HepG2 (cell line): ENCODE data around the gene POLR3H. TPM values are rescaled to one million over a fixed set of nuclear protein-coding genes. Genes with fewer than 3 reads are reported as not detected.

Source experiments
- NCOR1 ChIP-seq: fragments of 200-600 bp; sonication (generic); IDR thresholded peaks from 2 replicates; pipeline ENCODE4 v1.7.0; 2017; ENCODE audit warnings: antibody characterized with exemption, low read length, borderline replicate concordance
- ZNF619 ChIP-seq: sonication (generic); formaldehyde crosslinking; IDR thresholded peaks from 2 replicates; pipeline ENCODE4 v1.4.0; 2020; ENCODE audit warnings: mild to moderate bottlenecking, missing genetic modification reagents
- polyA plus RNA-seq, 8 experiments: library from polyadenylated mRNA; depleted of rRNA in 3 of 8; stranded (reverse) in 7 of 8; unstranded in 1 of 8; fragments of >200 nt; fragmentation: Illumina TruSeq in 4 of 8; extraction: Trizol in 4 of 8; gene quantifications; 2 replicates each; pipeline versions ENCODE4 v1.2.1 to v1.2.3, GENCODE V29; 2011 to 2016; ENCODE audit warnings: low read depth in 4 of 8, missing spikeins in 1 of 8, mixed read lengths in 1 of 8; ENCODE audit not compliant: insufficient read depth in 1 of 8
- total RNA-seq, 5 experiments: library from RNA; depleted of rRNA; stranded (reverse); fragments of >200 nt; fragmentation: Illumina TruSeq; extraction: Trizol; gene quantifications; 2 replicates each; pipeline ENCODE4 v1.2.3, GENCODE V29; 2016; ENCODE audit warnings: low read depth in 1 of 5
- TF ChIP-seq, protein P1 (sequence below): sonication (generic); formaldehyde crosslinking; IDR thresholded peaks from 2 replicates; pipeline ENCODE4; 2020; ENCODE audit warnings: missing genetic modification reagents, mild to moderate bottlenecking, borderline replicate concordance
- TF ChIP-seq, protein P2 (sequence below): sonication (generic); formaldehyde crosslinking; IDR thresholded peaks from 2 replicates; pipeline ENCODE4 v1.8.0; 2022; ENCODE audit warnings: missing genetic modification reagents, mild to moderate bottlenecking, borderline replicate concordance
- TF ChIP-seq, protein P3 (sequence below): sonication (generic); formaldehyde crosslinking; IDR thresholded peaks from 2 replicates; pipeline ENCODE4 v1.5.1; 2020; ENCODE audit warnings: mild to moderate bottlenecking, missing genetic modification reagents, moderate library complexity

Gene POLR3H
- total and polyA plus RNA-seq, 2 of the 13 experiments (the other 11 are each of a cell fraction or from before 2014, with no cell fraction given) = 10.3 to 28.6 TPM

DNA sequence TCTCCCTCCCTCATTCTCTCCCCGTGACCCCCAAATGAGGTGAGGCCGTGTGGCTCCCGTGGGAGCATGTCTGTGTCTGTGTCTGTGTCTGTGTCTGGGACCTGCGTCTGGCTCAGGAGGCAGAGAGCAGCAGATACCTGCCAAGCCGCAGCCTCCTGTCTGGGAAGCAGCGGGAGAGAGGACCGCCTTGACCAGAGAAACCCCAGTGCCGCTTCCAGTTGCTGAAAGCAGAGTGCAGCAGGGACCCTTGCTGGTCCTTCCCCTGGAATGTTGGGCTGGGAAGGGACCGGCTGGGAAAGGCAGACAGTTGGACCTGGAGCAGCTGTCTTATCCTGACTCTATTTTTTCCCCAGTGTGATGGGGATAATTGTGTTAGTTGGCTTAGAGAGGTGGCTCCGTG, 17.1 kb upstream of the POLR3H start (continued):
- TF ChIP-seq, protein P1, sequence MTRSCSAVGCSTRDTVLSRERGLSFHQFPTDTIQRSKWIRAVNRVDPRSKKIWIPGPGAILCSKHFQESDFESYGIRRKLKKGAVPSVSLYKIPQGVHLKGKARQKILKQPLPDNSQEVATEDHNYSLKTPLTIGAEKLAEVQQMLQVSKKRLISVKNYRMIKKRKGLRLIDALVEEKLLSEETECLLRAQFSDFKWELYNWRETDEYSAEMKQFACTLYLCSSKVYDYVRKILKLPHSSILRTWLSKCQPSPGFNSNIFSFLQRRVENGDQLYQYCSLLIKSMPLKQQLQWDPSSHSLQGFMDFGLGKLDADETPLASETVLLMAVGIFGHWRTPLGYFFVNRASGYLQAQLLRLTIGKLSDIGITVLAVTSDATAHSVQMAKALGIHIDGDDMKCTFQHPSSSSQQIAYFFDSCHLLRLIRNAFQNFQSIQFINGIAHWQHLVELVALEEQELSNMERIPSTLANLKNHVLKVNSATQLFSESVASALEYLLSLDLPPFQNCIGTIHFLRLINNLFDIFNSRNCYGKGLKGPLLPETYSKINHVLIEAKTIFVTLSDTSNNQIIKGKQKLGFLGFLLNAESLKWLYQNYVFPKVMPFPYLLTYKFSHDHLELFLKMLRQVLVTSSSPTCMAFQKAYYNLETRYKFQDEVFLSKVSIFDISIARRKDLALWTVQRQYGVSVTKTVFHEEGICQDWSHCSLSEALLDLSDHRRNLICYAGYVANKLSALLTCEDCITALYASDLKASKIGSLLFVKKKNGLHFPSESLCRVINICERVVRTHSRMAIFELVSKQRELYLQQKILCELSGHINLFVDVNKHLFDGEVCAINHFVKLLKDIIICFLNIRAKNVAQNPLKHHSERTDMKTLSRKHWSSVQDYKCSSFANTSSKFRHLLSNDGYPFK (CRISPR knock-in tag) = no peak
- TF ChIP-seq NCOR1 (no peak), ZNF619 (CRISPR knock-in tag) (no peak)
- TF ChIP-seq, protein P2, sequence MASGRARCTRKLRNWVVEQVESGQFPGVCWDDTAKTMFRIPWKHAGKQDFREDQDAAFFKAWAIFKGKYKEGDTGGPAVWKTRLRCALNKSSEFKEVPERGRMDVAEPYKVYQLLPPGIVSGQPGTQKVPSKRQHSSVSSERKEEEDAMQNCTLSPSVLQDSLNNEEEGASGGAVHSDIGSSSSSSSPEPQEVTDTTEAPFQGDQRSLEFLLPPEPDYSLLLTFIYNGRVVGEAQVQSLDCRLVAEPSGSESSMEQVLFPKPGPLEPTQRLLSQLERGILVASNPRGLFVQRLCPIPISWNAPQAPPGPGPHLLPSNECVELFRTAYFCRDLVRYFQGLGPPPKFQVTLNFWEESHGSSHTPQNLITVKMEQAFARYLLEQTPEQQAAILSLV (CRISPR knock-in tag) = no peak
- TF ChIP-seq, protein P3, sequence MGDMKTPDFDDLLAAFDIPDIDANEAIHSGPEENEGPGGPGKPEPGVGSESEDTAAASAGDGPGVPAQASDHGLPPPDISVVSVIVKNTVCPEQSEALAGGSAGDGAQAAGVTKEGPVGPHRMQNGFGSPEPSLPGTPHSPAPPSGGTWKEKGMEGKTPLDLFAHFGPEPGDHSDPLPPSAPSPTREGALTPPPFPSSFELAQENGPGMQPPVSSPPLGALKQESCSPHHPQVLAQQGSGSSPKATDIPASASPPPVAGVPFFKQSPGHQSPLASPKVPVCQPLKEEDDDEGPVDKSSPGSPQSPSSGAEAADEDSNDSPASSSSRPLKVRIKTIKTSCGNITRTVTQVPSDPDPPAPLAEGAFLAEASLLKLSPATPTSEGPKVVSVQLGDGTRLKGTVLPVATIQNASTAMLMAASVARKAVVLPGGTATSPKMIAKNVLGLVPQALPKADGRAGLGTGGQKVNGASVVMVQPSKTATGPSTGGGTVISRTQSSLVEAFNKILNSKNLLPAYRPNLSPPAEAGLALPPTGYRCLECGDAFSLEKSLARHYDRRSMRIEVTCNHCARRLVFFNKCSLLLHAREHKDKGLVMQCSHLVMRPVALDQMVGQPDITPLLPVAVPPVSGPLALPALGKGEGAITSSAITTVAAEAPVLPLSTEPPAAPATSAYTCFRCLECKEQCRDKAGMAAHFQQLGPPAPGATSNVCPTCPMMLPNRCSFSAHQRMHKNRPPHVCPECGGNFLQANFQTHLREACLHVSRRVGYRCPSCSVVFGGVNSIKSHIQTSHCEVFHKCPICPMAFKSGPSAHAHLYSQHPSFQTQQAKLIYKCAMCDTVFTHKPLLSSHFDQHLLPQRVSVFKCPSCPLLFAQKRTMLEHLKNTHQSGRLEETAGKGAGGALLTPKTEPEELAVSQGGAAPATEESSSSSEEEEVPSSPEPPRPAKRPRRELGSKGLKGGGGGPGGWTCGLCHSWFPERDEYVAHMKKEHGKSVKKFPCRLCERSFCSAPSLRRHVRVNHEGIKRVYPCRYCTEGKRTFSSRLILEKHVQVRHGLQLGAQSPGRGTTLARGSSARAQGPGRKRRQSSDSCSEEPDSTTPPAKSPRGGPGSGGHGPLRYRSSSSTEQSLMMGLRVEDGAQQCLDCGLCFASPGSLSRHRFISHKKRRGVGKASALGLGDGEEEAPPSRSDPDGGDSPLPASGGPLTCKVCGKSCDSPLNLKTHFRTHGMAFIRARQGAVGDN = 0 out of 2 replicates have a peak, but pooled peaks have one; percentile 3
